DMS79 treated with DMSO at 0.1 percent for 48 hours (cell line): ENCODE data around the gene SC5D.
A peak's percentile ranks its signal among the peaks of the same experiment; 100 is the strongest.

Source experiments
- DNase-seq: peaks from one replicate; lab custom pipeline; 2025; lab: John Stamatoyannopoulos, UW

SC5D gene

GRCh38 chr11:121293288-121293594 lies 670 bp downstream of the SC5D start:
- DNase-seq, result peak; percentile 55

GRCh38 chr11:121295246-121296029 lies 2.9 kb downstream of the SC5D start:
- DNase-seq, result no peak

GRCh38 chr11:121297872-121298271 lies 5.3 kb downstream of the SC5D start:
- no peak for DNase-seq

GRCh38 chr11:121298774-121299173 lies 6.2 kb downstream of the SC5D start:
- no peak for DNase-seq

- DNase-seq, result no peak
These were observed 6.8 kb downstream of the SC5D start for GRCh38 chr11:121299417-121299816.

GRCh38 chr11:121300313-121300971 lies 7.9 kb downstream of the SC5D start:
- peak; percentile 80 for DNase-seq

- DNase-seq, result no peak
These were observed 8.6 kb downstream of the SC5D start for GRCh38 chr11:121300972-121301699.

- no peak for DNase-seq
These were observed 12.2 kb downstream of the SC5D start for GRCh38 chr11:121304759-121305158.

- DNase-seq, result no peak
These were observed 16.2 kb downstream of the SC5D start for GRCh38 chr11:121308816-121309215.

- no peak for DNase-seq
These were observed 17.1 kb downstream of the SC5D start for GRCh38 chr11:121309688-121310087.

GRCh38 chr11:121310908-121311307 lies 18.3 kb downstream of the SC5D start:
- DNase-seq, result no peak

- no peak for DNase-seq
These were observed 18.8 kb downstream of the SC5D start for GRCh38 chr11:121311373-121311772.

- no peak for DNase-seq
These were observed 19.9 kb downstream of the SC5D start for GRCh38 chr11:121312483-121312882.

GRCh38 chr11:121318848-121319834 lies 26.6 kb downstream of the SC5D start:
- peak; percentile 86 for DNase-seq

GRCh38 chr11:121321614-121322243 lies 29.2 kb downstream of the SC5D start:
- peak; percentile 49 for DNase-seq

- no peak for DNase-seq
These were observed 30.6 kb downstream of the SC5D start for GRCh38 chr11:121323046-121323607.

GRCh38 chr11:121326230-121326629 lies 33.7 kb downstream of the SC5D start:
- no peak for DNase-seq

GRCh38 chr11:121327553-121327952 lies 35.0 kb downstream of the SC5D start:
- DNase-seq, result no peak

GRCh38 chr11:121328176-121328966 lies 35.8 kb downstream of the SC5D start:
- no peak for DNase-seq
